ENCODE results near the gene SLC39A13.

The SLC39A13 gene

GRCh38 chr11:47407746-47408590 is at the start of gene SLC39A13:
Gene SLC39A13, plus strand, starts transcription at chr11:47408590. Its CDS starts 1,505 bp downstream, at chr11:47410095.
- peak; percentile 94 for DNase-seq

- DNase-seq: no peak
Observed at GRCh38 chr11:47358731-47359051, 49.7 kb upstream of the SLC39A13 start.

- DNase-seq: no peak
Observed at GRCh38 chr11:47359162-47359561, 49.2 kb upstream of the SLC39A13 start.

- peak; percentile 28 for DNase-seq
Observed at GRCh38 chr11:47359586-47359985, 48.8 kb upstream of the SLC39A13 start.

GRCh38 chr11:47360341-47360740 is 48.0 kb upstream of the SLC39A13 start:
- DNase-seq: no peak

GRCh38 chr11:47361419-47361818 is 47.0 kb upstream of the SLC39A13 start:
- no peak for DNase-seq

- DNase-seq: no peak
Observed at GRCh38 chr11:47366020-47366490, 42.3 kb upstream of the SLC39A13 start.

GRCh38 chr11:47369676-47370075 is 38.7 kb upstream of the SLC39A13 start:
- peak; percentile 49 for DNase-seq

- DNase-seq: no peak
Observed at GRCh38 chr11:47372422-47372821, 36.0 kb upstream of the SLC39A13 start.

GRCh38 chr11:47373876-47374719 is 34.3 kb upstream of the SLC39A13 start:
- DNase-seq: peak; percentile 91

GRCh38 chr11:47374720-47375019 is 33.7 kb upstream of the SLC39A13 start:
- DNase-seq: no peak

- no peak for DNase-seq
Observed at GRCh38 chr11:47375020-47375419, 33.4 kb upstream of the SLC39A13 start.

GRCh38 chr11:47375546-47376085 is 32.8 kb upstream of the SLC39A13 start:
- no peak for DNase-seq

- DNase-seq: no peak
Observed at GRCh38 chr11:47376107-47376524, 32.3 kb upstream of the SLC39A13 start.

GRCh38 chr11:47376525-47377371 is 31.6 kb upstream of the SLC39A13 start:
- no peak for DNase-seq

- DNase-seq: no peak
Observed at GRCh38 chr11:47377571-47378009, 30.8 kb upstream of the SLC39A13 start.

GRCh38 chr11:47378010-47378835 is 30.2 kb upstream of the SLC39A13 start, which contains the start of gene SPI1:
Gene SPI1, minus strand, starts transcription at chr11:47378547. Its CDS starts 194 bp downstream, at chr11:47378353.
- no peak for DNase-seq

GRCh38 chr11:47378836-47379170 is 29.6 kb upstream of the SLC39A13 start:
- DNase-seq: no peak

GRCh38 chr11:47379317-47379716 is 29.1 kb upstream of the SLC39A13 start:
- no peak for DNase-seq

- DNase-seq: no peak
Observed at GRCh38 chr11:47380078-47380477, 28.3 kb upstream of the SLC39A13 start.

- DNase-seq: no peak
Observed at GRCh38 chr11:47383071-47383470, 25.3 kb upstream of the SLC39A13 start.

GRCh38 chr11:47384498-47384897 is 23.9 kb upstream of the SLC39A13 start:
- DNase-seq: no peak

Measured in activated CD4-positive, alpha-beta T cell treated with anti-CD3 and anti-CD28 coated beads for 48 hours (primary cell).